Measurements from ENCODE around the gene EFL1.

GRCh38 chr15:82100111-82100929, 162.2 kb downstream of the EFL1 start:
- TF ChIP-seq POLR2A (IDR thresholded peaks at IDR 0.05; ENCODE audit: low read depth, low read length) = no peak
- TF ChIP-seq POLR2AphosphoS5 (IDR thresholded peaks at IDR 0.05; ENCODE audit: insufficient read depth, low read depth, low read length) = no peak
- TF ChIP-seq EZH2 (IDR thresholded peaks at IDR 0.05; ENCODE audit: borderline replicate concordance, low read depth, low read length, severe bottlenecking) = no peak
- no peak for TF ChIP-seq CTCF (IDR thresholded peaks at IDR 0.05; ENCODE audit: extremely low read depth in 1 of 2, insufficient read depth in 1 of 2, low read depth in 1 of 2, low read length in 2 of 2)
- TF ChIP-seq MAX (IDR thresholded peaks at IDR 0.05; ENCODE audit: insufficient read depth, insufficient read length) = no peak
- no peak for TF ChIP-seq MYC (IDR thresholded peaks at IDR 0.05; ENCODE audit: low read depth, low read length)
- no peak for TF ChIP-seq GATA2 (IDR thresholded peaks at IDR 0.05; ENCODE audit: insufficient read depth, insufficient read length, low read depth, low read length)
- TF ChIP-seq JUN (IDR thresholded peaks at IDR 0.05; ENCODE audit: borderline replicate concordance, insufficient read depth, insufficient read length, low read depth) = no peak

All from endothelial cell of umbilical vein (primary cell).